ENCODE measurements around the gene STRBP. TPM values are rescaled to one million over a fixed set of nuclear protein-coding genes. Genes with fewer than 3 reads are reported as not detected.
A peak's percentile ranks its signal among the peaks of the same experiment; 100 is the strongest.

STRBP gene
- total and polyA plus RNA-seq, 9 of the 15 experiments (the other 6 are each of a cell fraction or from before 2014, with no cell fraction given), result 27.7 to 84.0 (median 70.2) TPM

DNA sequence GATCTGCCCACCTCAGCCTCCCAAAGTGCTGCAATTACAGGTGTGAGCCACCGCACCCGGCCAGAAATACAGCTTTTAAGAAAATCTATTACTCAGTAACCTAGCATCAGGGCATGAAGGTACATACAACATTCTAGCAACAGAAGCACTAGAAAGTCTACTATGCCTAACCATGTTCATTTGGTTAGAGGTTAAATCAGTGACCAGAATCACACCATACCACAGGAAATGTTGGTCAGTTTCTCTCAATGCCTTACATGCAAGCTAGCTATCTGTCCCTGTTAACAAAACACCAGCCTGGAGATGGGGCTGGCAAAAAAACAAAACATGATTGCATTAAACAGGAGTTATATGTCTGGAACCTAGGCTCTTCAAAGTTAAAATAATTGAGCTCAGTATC lies 104.1 kb downstream of the STRBP start:
- H4K20me1 ChIP-seq (replicated peaks; ENCODE audit: control insufficient read depth, insufficient read depth, low read length), result no peaks in the 10 kb centered on the region
- in situ Hi-C loops (cut with MboI), result no loop called here
- intact Hi-C loops (cut with micrococcal nuclease), result no loop called here
- H2AFZ ChIP-seq (ENCODE audit: low read depth, low read length), result no peak overlapping the region
- CTCF ChIA-PET (ENCODE audit: low intra/inter-chr PET ratio), result no interaction called here
- H3K27me3 ChIP-seq (ENCODE audit: control insufficient read depth in 2 of 2, insufficient read depth in 2 of 2, low read length in 2 of 2), result no peaks in the 10 kb centered on the region
- 96% methylated on average over 2 of the region's 2 CpGs for whole genome bisulfite sequencing (ENCODE audit: insufficient coverage, low coverage, missing lambda C conversion rate)
- BruUV-seq (replicated peaks), result no TSS peak
- H3K79me2 ChIP-seq (ENCODE audit: control insufficient read depth, insufficient read depth, low read length), result no peaks in the 10 kb centered on the region
- no peaks in the 10 kb centered on the region for H3K4me1 ChIP-seq (replicated peaks in 1 of 2; ENCODE audit: control insufficient read depth in 2 of 2, insufficient read depth in 2 of 2, low read length in 2 of 2)
- ATAC-seq (no peak), FAIRE-seq (peak; percentile 37), DNase-seq (ENCODE audit: extremely low read depth in 1 of 4, low spot score in 3 of 4) (no peak)
- H3K9me3 ChIP-seq (replicated peaks; ENCODE audit: control insufficient read depth, insufficient read depth, low read depth, low read length), result no peaks in the 10 kb centered on the region
- no peak overlapping the region for H3K4me3 ChIP-seq
- no peak overlapping the region for H3K9ac ChIP-seq (ENCODE audit: insufficient read depth in 1 of 2, low read depth in 2 of 2, low read length in 2 of 2)
- no peak overlapping the region for H3K4me2 ChIP-seq (ENCODE audit: insufficient read depth, low read length)
- peaks cover 12% of the 10 kb centered on the region; the same call in 2 of the 3 replicates for H3K36me3 ChIP-seq (ENCODE audit: control insufficient read depth, insufficient read depth, low read length)
- H3K9me1 ChIP-seq (ENCODE audit: control insufficient read depth, insufficient read depth, low read length), result no peaks in the 10 kb centered on the region
- POLR2A ChIA-PET, result interaction anchor here (0.7 to 1.0 kb wide), 2 partner anchors 19 to 43 kb away, joined by 3 to 4 read pairs; no protein-coding TSS in a partner anchor
- H3K27ac ChIP-seq (ENCODE audit: extremely low read depth, low read depth, low read length), result no peak overlapping the region
- TF ChIP-seq BRF2 (IDR thresholded peaks at IDR 0.05; ENCODE audit: borderline replicate concordance, insufficient read depth, insufficient read length), result no peak
- no peak for TF ChIP-seq KDM4B (IDR thresholded peaks at IDR 0.05; ENCODE audit: borderline replicate concordance in 2 of 2, low read depth in 1 of 2)
- no peak for TF ChIP-seq U2AF2 (optimal IDR thresholded peaks at IDR 0.05; ENCODE audit: low read depth, low read length)
- TF ChIP-seq, protein P1, sequence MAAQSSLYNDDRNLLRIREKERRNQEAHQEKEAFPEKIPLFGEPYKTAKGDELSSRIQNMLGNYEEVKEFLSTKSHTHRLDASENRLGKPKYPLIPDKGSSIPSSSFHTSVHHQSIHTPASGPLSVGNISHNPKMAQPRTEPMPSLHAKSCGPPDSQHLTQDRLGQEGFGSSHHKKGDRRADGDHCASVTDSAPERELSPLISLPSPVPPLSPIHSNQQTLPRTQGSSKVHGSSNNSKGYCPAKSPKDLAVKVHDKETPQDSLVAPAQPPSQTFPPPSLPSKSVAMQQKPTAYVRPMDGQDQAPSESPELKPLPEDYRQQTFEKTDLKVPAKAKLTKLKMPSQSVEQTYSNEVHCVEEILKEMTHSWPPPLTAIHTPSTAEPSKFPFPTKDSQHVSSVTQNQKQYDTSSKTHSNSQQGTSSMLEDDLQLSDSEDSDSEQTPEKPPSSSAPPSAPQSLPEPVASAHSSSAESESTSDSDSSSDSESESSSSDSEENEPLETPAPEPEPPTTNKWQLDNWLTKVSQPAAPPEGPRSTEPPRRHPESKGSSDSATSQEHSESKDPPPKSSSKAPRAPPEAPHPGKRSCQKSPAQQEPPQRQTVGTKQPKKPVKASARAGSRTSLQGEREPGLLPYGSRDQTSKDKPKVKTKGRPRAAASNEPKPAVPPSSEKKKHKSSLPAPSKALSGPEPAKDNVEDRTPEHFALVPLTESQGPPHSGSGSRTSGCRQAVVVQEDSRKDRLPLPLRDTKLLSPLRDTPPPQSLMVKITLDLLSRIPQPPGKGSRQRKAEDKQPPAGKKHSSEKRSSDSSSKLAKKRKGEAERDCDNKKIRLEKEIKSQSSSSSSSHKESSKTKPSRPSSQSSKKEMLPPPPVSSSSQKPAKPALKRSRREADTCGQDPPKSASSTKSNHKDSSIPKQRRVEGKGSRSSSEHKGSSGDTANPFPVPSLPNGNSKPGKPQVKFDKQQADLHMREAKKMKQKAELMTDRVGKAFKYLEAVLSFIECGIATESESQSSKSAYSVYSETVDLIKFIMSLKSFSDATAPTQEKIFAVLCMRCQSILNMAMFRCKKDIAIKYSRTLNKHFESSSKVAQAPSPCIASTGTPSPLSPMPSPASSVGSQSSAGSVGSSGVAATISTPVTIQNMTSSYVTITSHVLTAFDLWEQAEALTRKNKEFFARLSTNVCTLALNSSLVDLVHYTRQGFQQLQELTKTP (IDR thresholded peaks at IDR 0.05; ENCODE audit: low read depth in 1 of 2, partially characterized antibody in 2 of 2), result no peak
- no peak for TF ChIP-seq PTRF (tag; IDR thresholded peaks at IDR 0.05)
- TF ChIP-seq BRD9 (IDR thresholded peaks at IDR 0.05; ENCODE audit: low read depth, partially characterized antibody), result no peak
- TF ChIP-seq, protein P2, sequence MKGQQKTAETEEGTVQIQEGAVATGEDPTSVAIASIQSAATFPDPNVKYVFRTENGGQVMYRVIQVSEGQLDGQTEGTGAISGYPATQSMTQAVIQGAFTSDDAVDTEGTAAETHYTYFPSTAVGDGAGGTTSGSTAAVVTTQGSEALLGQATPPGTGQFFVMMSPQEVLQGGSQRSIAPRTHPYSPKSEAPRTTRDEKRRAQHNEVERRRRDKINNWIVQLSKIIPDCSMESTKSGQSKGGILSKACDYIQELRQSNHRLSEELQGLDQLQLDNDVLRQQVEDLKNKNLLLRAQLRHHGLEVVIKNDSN (CRISPR knock-in tag; IDR thresholded peaks at IDR 0.05), result no peak
- no peak for TF ChIP-seq ID3 (CRISPR knock-in tag; IDR thresholded peaks at IDR 0.05)
- TF ChIP-seq ID3 (tag; IDR thresholded peaks at IDR 0.05), result no peak
- no peak for TF ChIP-seq KLF13 (tag; IDR thresholded peaks at IDR 0.05; ENCODE audit: borderline replicate concordance, low read depth)
- TF ChIP-seq GTF3C2 (IDR thresholded peaks at IDR 0.05; ENCODE audit: borderline replicate concordance, extremely low read depth, insufficient read length), result no peak
- no peak for TF ChIP-seq FOS (IDR thresholded peaks at IDR 0.05; ENCODE audit: extremely low read depth, insufficient read length)

Data from K562 (cell line).